DOHH2 (cell line): ENCODE data around the gene MTMR2.
"Not testable (repeated sequence)": the region's sequence is repeated elsewhere in the genome, so short reads cannot be mapped to it uniquely, and the experiment has no call there.

Experiments used
- CTCF ChIP-seq: fragments of 200-600 bp; sonication (generic); IDR thresholded peaks from one replicate; pipeline ENCODE4 v1.5.1; 2014; ENCODE audit warnings: antibody characterized with exemption, mild to moderate bottlenecking, low read depth, low read length; ENCODE audit not compliant: poor library complexity, severe bottlenecking
- EZH2phosphoT487 ChIP-seq: fragments of 200-600 bp; sonication (generic); IDR thresholded peaks from 2 replicates; pipeline ENCODE4 v1.6.1; 2017; ENCODE audit warnings: borderline replicate concordance, mild to moderate bottlenecking, antibody characterized with exemption, low read length, moderate library complexity, mixed read lengths

DNA sequence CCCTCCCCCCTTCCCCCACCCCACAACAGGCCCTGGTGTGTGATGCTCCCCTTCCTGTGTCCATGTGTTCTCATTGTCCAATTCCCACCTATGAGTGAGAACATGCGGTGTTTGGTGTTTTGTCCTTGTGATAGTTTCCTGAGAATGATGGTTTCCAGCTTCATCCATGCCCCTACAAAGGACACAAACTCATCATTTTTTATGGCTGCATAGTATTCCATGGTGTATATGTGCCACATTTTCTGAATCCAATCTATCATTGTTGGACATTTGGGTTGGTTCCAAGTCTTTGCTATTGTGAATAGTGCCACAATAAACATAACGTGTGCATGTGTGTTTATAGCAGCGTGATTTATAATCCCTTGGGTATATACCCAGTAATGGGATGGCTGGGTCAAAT lies 53.0 kb downstream of the MTMR2 start:
- TF ChIP-seq CTCF, EZH2phosphoT487: not testable (repeated sequence)
